CD8-positive, alpha-beta memory T cell (primary cell): Measurements from ENCODE around the gene NADSYN1. TPM values are rescaled to one million over a fixed set of nuclear protein-coding genes. Genes with fewer than 3 reads are reported as not detected.

Experiments
- CTCF ChIA-PET: fragments of 350-600 bp; sonication (Branson Sonifier 250); formaldehyde crosslinking; loops from one replicate; lab custom pipeline; 2021; ENCODE audit warnings: antibody characterized with exemption; lab: Charles Lee
- POLR2A ChIA-PET: fragments of 350-600 bp; sonication (Branson Sonifier 250); formaldehyde crosslinking; loops from one replicate; lab custom pipeline; 2021; ENCODE audit warnings: antibody characterized with exemption; lab: Charles Lee
- DNase-seq, 5 donors: peaks; one replicate each; pipeline versions ENCODE4 v3.0.0 to v3.0.0-alpha.2; 2020 to 2022; ENCODE audit warnings: mixed read lengths in 1 of 5
- H3K27ac ChIP-seq: one replicate; pipeline ENCODE4 v1.7.0; 2013; ENCODE audit warnings: low read depth, mild to moderate bottlenecking, low read length, moderate library complexity
- H3K27me3 ChIP-seq: 2 replicates; pipeline ENCODE4 v1.7.0; 2013; ENCODE audit warnings: low read length, mild to moderate bottlenecking; ENCODE audit not compliant: insufficient read depth, poor library complexity, severe bottlenecking
- H3K36me3 ChIP-seq: 2 replicates; pipeline ENCODE4 v1.7.0; 2013; ENCODE audit warnings: mild to moderate bottlenecking, low read length, moderate library complexity; ENCODE audit not compliant: insufficient read depth
- H3K4me1 ChIP-seq: 2 replicates; pipeline ENCODE4 v1.7.0; 2013; ENCODE audit warnings: mild to moderate bottlenecking, low read length, moderate library complexity; ENCODE audit not compliant: insufficient read depth
- H3K4me3 ChIP-seq: 2 replicates; pipeline ENCODE4 v1.7.0; 2013; ENCODE audit warnings: mild to moderate bottlenecking, low read length
- H3K9me3 ChIP-seq: 2 replicates; pipeline ENCODE4 v1.7.0; 2013; ENCODE audit warnings: mild to moderate bottlenecking, low read length
- H3K27ac Mint-ChIP-seq, 8 donors: one replicate each; pipeline ENCODE4 v1.8.0; 2020 to 2021; ENCODE audit warnings: mixed read lengths in 8 of 8, mild to moderate bottlenecking in 6 of 8, inconsistent platforms in 3 of 8, moderate library complexity in 3 of 8
- H3K27me3 Mint-ChIP-seq, 2 donors: one replicate each; pipeline ENCODE4 v1.8.0; 2020 to 2021; ENCODE audit warnings: mixed read lengths in 2 of 2, mild to moderate bottlenecking in 1 of 2, moderate library complexity in 1 of 2
- H3K36me3 Mint-ChIP-seq, 3 donors: one replicate each; pipeline ENCODE4 v1.8.0; 2020 to 2021; ENCODE audit warnings: mixed read lengths in 3 of 3, inconsistent platforms in 1 of 3, mild to moderate bottlenecking in 1 of 3
- H3K4me1 Mint-ChIP-seq, 3 donors: one replicate each; pipeline ENCODE4 v1.8.0; 2020 to 2021; ENCODE audit warnings: mixed read lengths in 3 of 3, inconsistent platforms in 1 of 3, mild to moderate bottlenecking in 1 of 3
- H3K4me3 Mint-ChIP-seq, 7 donors: one replicate each; pipeline ENCODE4 v1.8.0; 2020 to 2021; ENCODE audit warnings: mixed read lengths in 7 of 7, mild to moderate bottlenecking in 6 of 7, moderate library complexity in 4 of 7, inconsistent platforms in 2 of 7
- H3K9me3 Mint-ChIP-seq, 5 donors: one replicate each; pipeline ENCODE4 v1.8.0; 2020 to 2022; ENCODE audit warnings: mixed read lengths in 5 of 5, mild to moderate bottlenecking in 3 of 5, moderate library complexity in 2 of 5, inconsistent platforms in 1 of 5
- polyA plus RNA-seq: library from polyadenylated mRNA; unstranded; fragments of 300-500 nt; fragmentation: Illumina TruSeq; gene quantifications from one replicate; pipeline ENCODE4 v1.2.3, GENCODE V29; 2021
- total RNA-seq, 2 experiments: library from RNA; stranded (reverse); gene quantifications; one replicate each; pipeline ENCODE4 v1.2.3, GENCODE V29; 2021

NADSYN1 gene
- total and polyA plus RNA-seq, 3 experiments from 2014 or later: 43.6 to 62.5 (median 60.3) TPM

GRCh38 chr11:71482746-71483364, 29.9 kb downstream of the NADSYN1 start:
- peak in 1 of 5 donors; percentile 14 for DNase-seq
- Mint-ChIP-seq H3K27me3 (no peaks in the 10 kb centered on the region), H3K36me3 (peaks cover 30 to 85% (median 41%) of the 10 kb centered on the region in 3 donors), H3K9me3 (no peaks in the 10 kb centered on the region), H3K27ac (no peak overlapping the region), H3K4me1 (peaks cover 0 to 6% (median 5%) of the 10 kb centered on the region in 3 donors), H3K4me3 (no peak overlapping the region)
- Histone ChIP-seq H3K27ac (no peak overlapping the region), H3K4me1 (no peaks in the 10 kb centered on the region), H3K27me3 (no peaks in the 10 kb centered on the region), H3K36me3 (peaks cover 28% of the 10 kb centered on the region), H3K9me3 (no peaks in the 10 kb centered on the region), H3K4me3 (no peak overlapping the region)
- ChIA-PET CTCF (no interaction called here), POLR2A (no interaction called here)

- Mint-ChIP-seq H3K27ac (peak overlapping the region in 1 of 8 donors; percentile 18), H3K4me1 (peaks cover 0 to 9% (median 8%) of the 10 kb centered on the region in 3 donors), H3K36me3 (peaks cover 30 to 85% (median 38%) of the 10 kb centered on the region in 3 donors), H3K4me3 (no peak overlapping the region), H3K9me3 (no peaks in the 10 kb centered on the region), H3K27me3 (peaks cover 0 to 1% of the 10 kb centered on the region in 2 donors)
- H3K27ac ChIP-seq: no peak overlapping the region
- H3K27me3 ChIP-seq: no peaks in the 10 kb centered on the region
- POLR2A ChIA-PET: no interaction called here
- peaks cover 28% of the 10 kb centered on the region for H3K36me3 ChIP-seq
- no peaks in the 10 kb centered on the region for H3K9me3 ChIP-seq
- CTCF ChIA-PET: no interaction called here
- no peak overlapping the region for H3K4me3 ChIP-seq
- H3K4me1 ChIP-seq: no peaks in the 10 kb centered on the region
- DNase-seq: no peak
Measured at GRCh38 chr11:71483692-71484091, 30.7 kb downstream of the NADSYN1 start.

GRCh38 chr11:71484248-71485062, 31.5 kb downstream of the NADSYN1 start:
- Histone ChIP-seq H3K27ac (no peak overlapping the region), H3K27me3 (no peaks in the 10 kb centered on the region), H3K9me3 (no peaks in the 10 kb centered on the region), H3K4me1 (no peaks in the 10 kb centered on the region), H3K36me3 (peaks cover 28% of the 10 kb centered on the region), H3K4me3 (no peak overlapping the region)
- ChIA-PET CTCF (no interaction called here), POLR2A (no interaction called here)
- Mint-ChIP-seq H3K4me3 (no peak overlapping the region), H3K27ac (no peak overlapping the region), H3K27me3 (peaks cover 0 to 1% of the 10 kb centered on the region in 2 donors), H3K36me3 (peaks cover 30 to 87% (median 40%) of the 10 kb centered on the region in 3 donors), H3K9me3 (no peaks in the 10 kb centered on the region), H3K4me1 (peaks cover 0 to 9% (median 8%) of the 10 kb centered on the region in 3 donors)
- peak in 1 of 5 donors; percentile 25 for DNase-seq

GRCh38 chr11:71485063-71485399, 32.0 kb downstream of the NADSYN1 start:
- POLR2A ChIA-PET: no interaction called here

GRCh38 chr11:71485466-71485865, 32.5 kb downstream of the NADSYN1 start:
- Histone ChIP-seq H3K36me3 (peaks cover 28% of the 10 kb centered on the region), H3K4me1 (no peaks in the 10 kb centered on the region), H3K27me3 (no peaks in the 10 kb centered on the region), H3K9me3 (no peaks in the 10 kb centered on the region), H3K27ac (no peak overlapping the region), H3K4me3 (no peak overlapping the region)
- H3K4me3 Mint-ChIP-seq: no peak overlapping the region
- H3K27me3 Mint-ChIP-seq: peaks cover 0 to 1% of the 10 kb centered on the region in 2 donors
- CTCF ChIA-PET: no interaction called here
- H3K36me3 Mint-ChIP-seq: peaks cover 30 to 88% (median 38%) of the 10 kb centered on the region in 3 donors
- no peaks in the 10 kb centered on the region for H3K9me3 Mint-ChIP-seq
- DNase-seq: no peak
- POLR2A ChIA-PET: no interaction called here
- peaks cover 0 to 9% (median 8%) of the 10 kb centered on the region in 3 donors for H3K4me1 Mint-ChIP-seq
- no peak overlapping the region for H3K27ac Mint-ChIP-seq

More at GRCh38 chr11:71485063-71485399, 32.0 kb downstream of the NADSYN1 start:
- Histone ChIP-seq H3K4me1 (no peaks in the 10 kb centered on the region), H3K36me3 (peaks cover 28% of the 10 kb centered on the region), H3K27me3 (no peaks in the 10 kb centered on the region), H3K9me3 (no peaks in the 10 kb centered on the region), H3K4me3 (no peak overlapping the region), H3K27ac (no peak overlapping the region)
- peak in 1 of 5 donors; percentile 38 for DNase-seq
- Mint-ChIP-seq H3K36me3 (peaks cover 30 to 87% (median 39%) of the 10 kb centered on the region in 3 donors), H3K4me3 (no peak overlapping the region), H3K27me3 (peaks cover 0 to 1% of the 10 kb centered on the region in 2 donors), H3K9me3 (no peaks in the 10 kb centered on the region), H3K4me1 (peaks cover 0 to 9% (median 8%) of the 10 kb centered on the region in 3 donors), H3K27ac (no peak overlapping the region)
- CTCF ChIA-PET: no interaction called here

GRCh38 chr11:71486320-71486719, 33.3 kb downstream of the NADSYN1 start:
- Mint-ChIP-seq H3K4me3 (no peak overlapping the region), H3K9me3 (no peaks in the 10 kb centered on the region), H3K27me3 (peaks cover 0 to 1% of the 10 kb centered on the region in 2 donors), H3K27ac (no peak overlapping the region), H3K36me3 (peaks cover 30 to 89% (median 38%) of the 10 kb centered on the region in 3 donors), H3K4me1 (peaks cover 0 to 9% (median 8%) of the 10 kb centered on the region in 3 donors)
- ChIA-PET POLR2A (no interaction called here), CTCF (no interaction called here)
- Histone ChIP-seq H3K27me3 (no peaks in the 10 kb centered on the region), H3K36me3 (peaks cover 28% of the 10 kb centered on the region), H3K27ac (no peak overlapping the region), H3K4me1 (no peaks in the 10 kb centered on the region), H3K9me3 (no peaks in the 10 kb centered on the region), H3K4me3 (no peak overlapping the region)
- no peak for DNase-seq

- POLR2A ChIA-PET: no interaction called here
- H3K4me3 ChIP-seq: no peak overlapping the region
- peaks cover 22 to 87% (median 38%) of the 10 kb centered on the region in 3 donors for H3K36me3 Mint-ChIP-seq
Measured at GRCh38 chr11:71488681-71489270, 35.8 kb downstream of the NADSYN1 start.

More at GRCh38 chr11:71488681-71489270, 35.8 kb downstream of the NADSYN1 start:
- no peaks in the 10 kb centered on the region for H3K9me3 Mint-ChIP-seq
- H3K4me3 Mint-ChIP-seq: no peak overlapping the region
- CTCF ChIA-PET: no interaction called here
- H3K27ac Mint-ChIP-seq: peak overlapping the region in 3 of 8 donors; percentile 68 to 93 (median 74)
- H3K27me3 ChIP-seq: no peaks in the 10 kb centered on the region
- peaks cover 16% of the 10 kb centered on the region for H3K36me3 ChIP-seq
- H3K4me1 ChIP-seq: no peaks in the 10 kb centered on the region
- H3K27ac ChIP-seq: no peak overlapping the region
- H3K4me1 Mint-ChIP-seq: peaks cover 0 to 9% (median 8%) of the 10 kb centered on the region in 3 donors
- no peaks in the 10 kb centered on the region for H3K9me3 ChIP-seq
- H3K27me3 Mint-ChIP-seq: peaks cover 0 to 1% of the 10 kb centered on the region in 2 donors
- no peak for DNase-seq
